ENCODE data around the gene RAI14. TPM values are rescaled to one million over a fixed set of nuclear protein-coding genes. Genes with fewer than 3 reads are reported as not detected.

RAI14 gene
- total RNA-seq, 2 donors from 2014 or later: 70.7 to 80.1 TPM

DNA sequence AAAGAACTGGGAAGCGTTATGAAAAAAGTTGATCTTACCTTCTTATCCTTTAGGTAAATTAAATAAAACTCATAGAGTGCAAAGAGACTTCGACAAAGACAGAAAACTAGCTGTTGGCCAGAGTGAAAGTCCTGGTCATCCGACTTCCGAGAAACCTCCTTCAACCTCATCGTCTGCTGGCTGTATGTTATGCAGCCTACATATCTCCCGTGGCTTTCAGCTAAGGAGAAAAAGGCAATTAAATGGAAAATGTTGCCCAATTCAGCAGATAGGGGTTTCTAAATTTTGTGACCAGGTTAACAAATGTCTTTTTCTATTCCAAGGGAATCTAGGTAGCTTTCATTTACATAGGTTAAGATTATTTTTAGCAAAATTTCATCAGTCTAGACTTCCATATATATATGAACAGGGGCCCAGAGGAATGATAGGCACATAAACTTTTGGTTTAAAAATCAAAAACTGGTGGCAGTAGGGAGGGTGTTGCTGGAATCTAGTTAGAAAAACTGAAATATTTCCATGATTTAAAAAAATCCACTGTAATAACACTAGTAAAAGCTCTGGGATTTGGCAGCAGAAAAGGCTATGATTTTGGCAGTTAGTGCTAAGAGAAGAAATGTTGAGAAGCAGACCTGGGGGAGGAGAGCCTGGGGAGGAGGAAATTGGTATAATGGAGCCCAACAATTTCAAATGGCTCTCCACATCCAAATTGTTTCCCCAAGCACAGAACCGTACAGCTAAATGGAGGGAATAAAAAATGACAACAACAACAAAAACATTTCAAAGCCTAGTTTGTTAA, 32.1 kb downstream of the RAI14 start:
- Histone ChIP-seq H3K27me3 (replicated peaks; ENCODE audit: insufficient read depth) (no peaks in the 10 kb centered on the region), H3K4me1 (ENCODE audit: control insufficient read depth in 1 of 2, low read depth in 2 of 2) (peaks cover 48 to 97% of the 10 kb centered on the region in 2 donors), H3K9me3 (no peaks in the 10 kb centered on the region), H3K36me3 (no peaks in the 10 kb centered on the region), H3K4me3 (no peak overlapping the region), H3K27ac (peak overlapping the region; percentile 62 to 70)
- TF ChIP-seq, protein P1, sequence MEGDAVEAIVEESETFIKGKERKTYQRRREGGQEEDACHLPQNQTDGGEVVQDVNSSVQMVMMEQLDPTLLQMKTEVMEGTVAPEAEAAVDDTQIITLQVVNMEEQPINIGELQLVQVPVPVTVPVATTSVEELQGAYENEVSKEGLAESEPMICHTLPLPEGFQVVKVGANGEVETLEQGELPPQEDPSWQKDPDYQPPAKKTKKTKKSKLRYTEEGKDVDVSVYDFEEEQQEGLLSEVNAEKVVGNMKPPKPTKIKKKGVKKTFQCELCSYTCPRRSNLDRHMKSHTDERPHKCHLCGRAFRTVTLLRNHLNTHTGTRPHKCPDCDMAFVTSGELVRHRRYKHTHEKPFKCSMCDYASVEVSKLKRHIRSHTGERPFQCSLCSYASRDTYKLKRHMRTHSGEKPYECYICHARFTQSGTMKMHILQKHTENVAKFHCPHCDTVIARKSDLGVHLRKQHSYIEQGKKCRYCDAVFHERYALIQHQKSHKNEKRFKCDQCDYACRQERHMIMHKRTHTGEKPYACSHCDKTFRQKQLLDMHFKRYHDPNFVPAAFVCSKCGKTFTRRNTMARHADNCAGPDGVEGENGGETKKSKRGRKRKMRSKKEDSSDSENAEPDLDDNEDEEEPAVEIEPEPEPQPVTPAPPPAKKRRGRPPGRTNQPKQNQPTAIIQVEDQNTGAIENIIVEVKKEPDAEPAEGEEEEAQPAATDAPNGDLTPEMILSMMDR (IDR thresholded peaks at IDR 0.05): no peak
- ATAC-seq (ENCODE audit: insufficient number of reproducible peaks, low FRiP score, low read depth) (no peak), DNase-seq (ENCODE audit: low spot score) (no peak)

DNA sequence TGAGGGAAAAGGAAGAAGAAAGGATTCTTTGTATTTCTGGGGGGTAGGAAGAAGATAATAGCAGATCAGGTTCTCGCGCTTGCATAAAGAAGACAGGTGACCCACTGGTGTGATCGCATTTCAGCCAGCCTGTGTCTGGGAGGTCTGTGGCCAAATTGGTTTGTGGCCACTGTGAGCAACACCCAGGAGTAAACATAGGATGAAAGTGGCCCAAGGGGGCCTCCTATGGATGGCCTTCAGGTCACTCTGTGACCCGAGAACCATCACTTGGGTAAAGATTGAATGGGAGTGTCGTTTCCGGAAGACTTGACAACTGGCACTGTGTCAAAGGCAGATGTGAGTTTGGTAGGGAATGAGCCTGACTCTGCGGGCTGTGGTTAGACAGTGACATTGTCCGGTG, 34.2 kb downstream of the RAI14 start:
- no peak overlapping the region for H3K4me3 ChIP-seq
- no peak overlapping the region for H3K27ac ChIP-seq
- ATAC-seq (ENCODE audit: insufficient number of reproducible peaks, low FRiP score, low read depth) (no peak), DNase-seq (ENCODE audit: low spot score) (no peak)
- TF ChIP-seq, protein P1 (IDR thresholded peaks at IDR 0.05): no peak
- H3K36me3 ChIP-seq: no peaks in the 10 kb centered on the region
- peaks cover 46 to 99% of the 10 kb centered on the region in 2 donors for H3K4me1 ChIP-seq (ENCODE audit: control insufficient read depth in 1 of 2, low read depth in 2 of 2)
- no peaks in the 10 kb centered on the region for H3K9me3 ChIP-seq
- H3K27me3 ChIP-seq (replicated peaks; ENCODE audit: insufficient read depth): no peaks in the 10 kb centered on the region

DNA sequence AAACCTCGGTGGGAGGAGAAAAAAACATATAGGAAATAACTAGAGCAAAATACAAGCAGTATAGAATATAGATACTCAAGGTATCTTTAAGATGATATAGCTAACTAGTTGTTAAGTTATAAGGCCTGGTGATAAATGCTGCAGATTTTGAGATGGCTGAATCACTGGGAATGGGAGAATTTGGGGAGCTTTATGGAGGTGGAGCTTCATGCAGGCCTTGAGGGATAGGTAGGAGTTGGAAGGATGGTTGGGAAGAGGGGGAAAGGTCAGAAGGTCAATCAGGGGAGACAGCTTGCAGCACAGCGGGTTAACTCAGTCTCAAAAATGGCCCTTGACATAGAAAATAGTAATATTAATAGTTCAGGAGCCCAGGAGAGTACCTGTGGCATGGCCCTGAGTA, 34.8 kb downstream of the RAI14 start:
- DNase-seq (ENCODE audit: low spot score): no peak
- H3K27ac ChIP-seq: no peak overlapping the region
- ATAC-seq (ENCODE audit: insufficient number of reproducible peaks, low FRiP score, low read depth): no peak
- no peaks in the 10 kb centered on the region for H3K27me3 ChIP-seq (replicated peaks; ENCODE audit: insufficient read depth)
- peaks cover 46 to 99% of the 10 kb centered on the region in 2 donors for H3K4me1 ChIP-seq (ENCODE audit: control insufficient read depth in 1 of 2, low read depth in 2 of 2)
- no peaks in the 10 kb centered on the region for H3K36me3 ChIP-seq
- H3K9me3 ChIP-seq: no peaks in the 10 kb centered on the region
- H3K4me3 ChIP-seq: no peak overlapping the region
- TF ChIP-seq, protein P1 (IDR thresholded peaks at IDR 0.05): no peak

DNA sequence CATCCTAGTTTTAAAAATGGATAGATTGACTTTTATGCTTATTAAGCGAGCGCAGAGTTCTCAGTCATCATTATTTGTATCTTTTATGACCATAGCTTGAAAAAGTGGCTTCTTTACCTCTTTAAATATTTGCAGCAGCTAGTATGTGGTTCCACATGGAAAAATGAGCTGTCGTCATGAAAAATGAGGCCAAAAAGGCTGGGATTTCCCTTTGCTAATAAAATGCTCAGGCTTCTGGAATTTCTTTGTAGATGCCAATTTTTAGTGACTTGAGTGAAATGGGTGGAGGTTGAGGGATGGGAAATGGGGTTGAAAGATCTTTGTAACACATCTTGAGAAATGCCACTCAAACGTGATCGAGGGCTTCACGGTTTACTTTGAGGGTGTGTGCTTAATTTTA, 35.2 kb downstream of the RAI14 start:
- Histone ChIP-seq H3K9me3 (no peaks in the 10 kb centered on the region), H3K27me3 (replicated peaks; ENCODE audit: insufficient read depth) (no peaks in the 10 kb centered on the region), H3K36me3 (no peaks in the 10 kb centered on the region), H3K4me1 (ENCODE audit: control insufficient read depth in 1 of 2, low read depth in 2 of 2) (peaks cover 44 to 98% of the 10 kb centered on the region in 2 donors), H3K27ac (peak overlapping the region in 1 of 2 donors; percentile 19), H3K4me3 (no peak overlapping the region)
- TF ChIP-seq, protein P1 (IDR thresholded peaks at IDR 0.05): no peak
- ATAC-seq (ENCODE audit: insufficient number of reproducible peaks, low FRiP score, low read depth): no peak
- DNase-seq (ENCODE audit: low spot score): no peak

DNA sequence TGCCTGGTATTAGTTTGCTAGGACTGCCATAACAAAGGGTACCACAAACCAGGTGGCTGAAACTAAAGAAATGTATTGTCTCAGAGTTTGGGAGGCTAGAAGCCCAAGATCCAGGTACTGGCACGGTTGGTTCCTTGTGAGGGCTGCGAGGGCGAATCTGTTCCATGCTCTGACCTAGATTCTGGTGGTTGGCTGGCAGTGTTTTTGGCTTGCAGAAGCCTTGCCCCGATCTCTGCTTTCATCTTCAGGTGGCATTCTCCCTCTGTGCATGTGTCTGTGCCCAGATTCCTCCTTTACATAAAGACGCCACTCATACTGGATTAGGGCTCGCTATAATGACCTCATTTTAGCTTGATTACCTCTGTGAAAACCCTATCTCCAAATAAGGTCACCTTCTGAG, 36.7 kb downstream of the RAI14 start:
- DNase-seq (ENCODE audit: low spot score) (no peak), ATAC-seq (ENCODE audit: insufficient number of reproducible peaks, low FRiP score, low read depth) (no peak)
- Histone ChIP-seq H3K9me3 (no peaks in the 10 kb centered on the region), H3K4me1 (ENCODE audit: control insufficient read depth in 1 of 2, low read depth in 2 of 2) (peaks cover 38 to 89% of the 10 kb centered on the region in 2 donors), H3K4me3 (no peak overlapping the region), H3K27ac (peak overlapping the region; percentile 47 to 50), H3K27me3 (replicated peaks; ENCODE audit: insufficient read depth) (no peaks in the 10 kb centered on the region), H3K36me3 (no peaks in the 10 kb centered on the region)
- TF ChIP-seq, protein P1 (IDR thresholded peaks at IDR 0.05): no peak
